K562 (cell line): ENCODE measurements around the gene PIK3R4. TPM values are rescaled to one million over a fixed set of nuclear protein-coding genes. Genes with fewer than 3 reads are reported as not detected.

ENCODE experiments used
- BCL6 ChIP-seq: fragments of 250-450 bp; sonication (Bioruptor Pico); IDR thresholded peaks from 2 replicates; pipeline ENCODE4 v1.4.0; 2020
- KDM1A ChIP-seq, 2 experiments: fragments of 450-650 bp; IDR thresholded peaks; 2 replicates each; pipeline ENCODE4 v1.6.1; 2016; ENCODE audit warnings: mild to moderate bottlenecking in 2 of 2
- KLF1 ChIP-seq: fragments of 450-650 bp; IDR thresholded peaks from 2 replicates; pipeline ENCODE4 v1.6.1; 2016; ENCODE audit warnings: missing genetic modification characterization, missing compliant biosample characterization
- MCM5 ChIP-seq: fragments of 450-650 bp; IDR thresholded peaks from 2 replicates; pipeline ENCODE4 v1.6.1; 2016; ENCODE audit warnings: low read depth
- NCOA1 ChIP-seq: fragments of 450-650 bp; IDR thresholded peaks from 2 replicates; pipeline ENCODE4 v1.6.1; 2016; ENCODE audit warnings: low read depth
- NR1H2 ChIP-seq: sonication (generic); formaldehyde crosslinking; IDR thresholded peaks from 2 replicates; pipeline ENCODE4 v1.4.0; 2020; ENCODE audit warnings: mild to moderate bottlenecking, missing genetic modification reagents
- NR3C1 ChIP-seq: sonication (generic); formaldehyde crosslinking; IDR thresholded peaks from 2 replicates; pipeline ENCODE4 v1.8.1; 2022; ENCODE audit warnings: missing genetic modification reagents
- PHTF2 ChIP-seq: fragments of 250-450 bp; sonication (Bioruptor Pico); IDR thresholded peaks from 2 replicates; pipeline ENCODE4 v1.5.0; 2021; ENCODE audit warnings: mild to moderate bottlenecking
- POLR2AphosphoS5 ChIP-seq: IDR thresholded peaks from 2 replicates; pipeline ENCODE4 v1.6.1; 2011; ENCODE audit warnings: mild to moderate bottlenecking, low read depth, low read length, moderate library complexity; ENCODE audit not compliant: control insufficient read depth, insufficient read depth
- SIX5 ChIP-seq, 2 experiments: IDR thresholded peaks; 2 replicates each; pipeline ENCODE4 v1.6.1; 2011; ENCODE audit warnings: low read length in 2 of 2, borderline replicate concordance in 1 of 2, low read depth in 1 of 2, mild to moderate bottlenecking in 1 of 2, moderate library complexity in 1 of 2; ENCODE audit not compliant: insufficient read depth in 1 of 2
- TEAD1 ChIP-seq, 2 experiments: fragments of 450-650 bp in 1 of 2; sonication (generic) in 1 of 2; formaldehyde crosslinking; IDR thresholded peaks; 2 replicates each; pipeline versions ENCODE4 v1.4.0 to v1.8.0; 2020 to 2022; ENCODE audit warnings: mild to moderate bottlenecking in 2 of 2, missing genetic modification reagents in 1 of 2
- ZBTB7A ChIP-seq: IDR thresholded peaks from 2 replicates; pipeline ENCODE4 v1.6.1; 2011; ENCODE audit warnings: low read depth, mild to moderate bottlenecking, low read length, moderate library complexity, borderline replicate concordance; ENCODE audit not compliant: control insufficient read depth
- polyA plus RNA-seq, 8 experiments: library from polyadenylated mRNA; depleted of rRNA in 4 of 8; stranded (reverse) in 5 of 8; unstranded in 3 of 8; fragments of >200 nt; fragmentation: Nextera tagmentation in 2 of 8; fragmentation: Illumina TruSeq in 1 of 8; extraction: Ambion mirVana in 2 of 8; extraction: Trizol in 1 of 8; gene quantifications; 2 replicates each; pipeline versions ENCODE4 v1.2.1 to v1.2.3, GENCODE V29; 2011 to 2014; ENCODE audit warnings: inconsistent platforms in 1 of 8, missing spikeins in 1 of 8
- total RNA-seq, 7 experiments: library from RNA; depleted of rRNA in 6 of 7; stranded (reverse); fragments of >200 nt in 6 of 7; fragmentation: Illumina TruSeq in 2 of 7; extraction: Trizol in 2 of 7; gene quantifications; 2 replicates each; pipeline versions ENCODE4 v1.2.1 to v1.2.3, GENCODE V29; 2011 to 2021; ENCODE audit warnings: low replicate concordance in 1 of 7
- TF ChIP-seq, protein P1 (sequence below): sonication (generic); formaldehyde crosslinking; IDR thresholded peaks from 2 replicates; pipeline ENCODE4 v1.8.0; 2023; ENCODE audit warnings: mild to moderate bottlenecking, missing genetic modification reagents
- TF ChIP-seq, protein P2 (sequence below): sonication (generic); formaldehyde crosslinking; IDR thresholded peaks from 2 replicates; pipeline ENCODE4 v1.9.0; 2022; ENCODE audit warnings: mild to moderate bottlenecking, missing genetic modification reagents
- TF ChIP-seq, protein P3 (sequence below): sonication (generic); formaldehyde crosslinking; IDR thresholded peaks from 2 replicates; pipeline ENCODE4 v1.8.1; 2023; ENCODE audit warnings: missing genetic modification reagents, mild to moderate bottlenecking, borderline replicate concordance
- TF ChIP-seq, protein P4 (sequence below): fragments of 250-450 bp; sonication (Bioruptor Pico); IDR thresholded peaks from 2 replicates; pipeline ENCODE4 v1.5.0; 2021; ENCODE audit warnings: mild to moderate bottlenecking, borderline replicate concordance

Gene PIK3R4
- total and polyA plus RNA-seq, 9 of the 15 experiments (the other 6 are each of a cell fraction or from before 2014, with no cell fraction given): 20.6 to 45.8 (median 26.0) TPM

DNA sequence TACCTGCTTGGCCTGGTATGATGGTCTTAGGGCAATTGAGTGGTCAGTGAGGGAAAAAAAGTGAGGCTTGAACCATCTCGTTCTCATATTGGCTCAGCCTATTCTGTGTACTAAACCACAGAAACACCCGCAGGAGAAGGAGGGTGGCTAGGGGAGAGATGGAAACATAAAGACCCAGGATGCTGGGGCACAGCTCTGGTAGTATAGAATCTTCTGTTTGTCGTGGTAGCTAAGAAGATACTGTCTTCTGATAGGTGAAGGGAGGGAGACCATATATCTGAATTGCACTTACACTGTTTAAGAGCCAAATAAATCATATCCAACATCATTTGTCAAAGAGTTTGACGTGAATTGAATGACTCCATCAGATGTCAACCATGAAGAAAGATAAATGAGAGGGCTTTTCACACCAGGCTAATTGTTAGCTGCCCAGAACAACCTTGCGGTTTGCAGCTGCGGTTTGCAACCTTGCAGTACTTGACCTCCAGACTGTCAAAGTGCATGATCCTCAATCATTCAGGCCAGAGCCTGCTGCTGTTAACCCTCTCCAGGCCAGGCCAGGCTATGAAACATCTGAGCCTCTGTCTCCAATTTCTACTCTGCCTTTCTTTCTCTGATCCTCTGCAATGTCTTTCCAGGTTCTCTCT, 40.9 kb upstream of the PIK3R4 start (continued):
- TF ChIP-seq, protein P1, sequence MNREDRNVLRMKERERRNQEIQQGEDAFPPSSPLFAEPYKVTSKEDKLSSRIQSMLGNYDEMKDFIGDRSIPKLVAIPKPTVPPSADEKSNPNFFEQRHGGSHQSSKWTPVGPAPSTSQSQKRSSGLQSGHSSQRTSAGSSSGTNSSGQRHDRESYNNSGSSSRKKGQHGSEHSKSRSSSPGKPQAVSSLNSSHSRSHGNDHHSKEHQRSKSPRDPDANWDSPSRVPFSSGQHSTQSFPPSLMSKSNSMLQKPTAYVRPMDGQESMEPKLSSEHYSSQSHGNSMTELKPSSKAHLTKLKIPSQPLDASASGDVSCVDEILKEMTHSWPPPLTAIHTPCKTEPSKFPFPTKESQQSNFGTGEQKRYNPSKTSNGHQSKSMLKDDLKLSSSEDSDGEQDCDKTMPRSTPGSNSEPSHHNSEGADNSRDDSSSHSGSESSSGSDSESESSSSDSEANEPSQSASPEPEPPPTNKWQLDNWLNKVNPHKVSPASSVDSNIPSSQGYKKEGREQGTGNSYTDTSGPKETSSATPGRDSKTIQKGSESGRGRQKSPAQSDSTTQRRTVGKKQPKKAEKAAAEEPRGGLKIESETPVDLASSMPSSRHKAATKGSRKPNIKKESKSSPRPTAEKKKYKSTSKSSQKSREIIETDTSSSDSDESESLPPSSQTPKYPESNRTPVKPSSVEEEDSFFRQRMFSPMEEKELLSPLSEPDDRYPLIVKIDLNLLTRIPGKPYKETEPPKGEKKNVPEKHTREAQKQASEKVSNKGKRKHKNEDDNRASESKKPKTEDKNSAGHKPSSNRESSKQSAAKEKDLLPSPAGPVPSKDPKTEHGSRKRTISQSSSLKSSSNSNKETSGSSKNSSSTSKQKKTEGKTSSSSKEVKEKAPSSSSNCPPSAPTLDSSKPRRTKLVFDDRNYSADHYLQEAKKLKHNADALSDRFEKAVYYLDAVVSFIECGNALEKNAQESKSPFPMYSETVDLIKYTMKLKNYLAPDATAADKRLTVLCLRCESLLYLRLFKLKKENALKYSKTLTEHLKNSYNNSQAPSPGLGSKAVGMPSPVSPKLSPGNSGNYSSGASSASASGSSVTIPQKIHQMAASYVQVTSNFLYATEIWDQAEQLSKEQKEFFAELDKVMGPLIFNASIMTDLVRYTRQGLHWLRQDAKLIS (CRISPR knock-in tag): no peak
- TF ChIP-seq NR3C1 (CRISPR knock-in tag) (no peak), NCOA1 (no peak), ZBTB7A (no peak), NR1H2 (CRISPR knock-in tag) (no peak), SIX5 (IDR thresholded peaks at IDR 0.05; ENCODE audit: borderline replicate concordance in 1 of 2, insufficient read depth in 1 of 2, low read depth in 1 of 2, low read length in 2 of 2) (no peak), BCL6 (CRISPR knock-in tag) (no peak), MCM5 (no peak), KLF1 (no peak), POLR2AphosphoS5 (peak; percentile 30; the same call in 1 of the 2 replicates), KDM1A (IDR thresholded peaks at IDR 0.05) (peak; percentile 95 to 96), TEAD1 (CRISPR knock-in tag; IDR thresholded peaks at IDR 0.05) (no peak), PHTF2 (CRISPR knock-in tag) (no peak)
- TF ChIP-seq, protein P2, sequence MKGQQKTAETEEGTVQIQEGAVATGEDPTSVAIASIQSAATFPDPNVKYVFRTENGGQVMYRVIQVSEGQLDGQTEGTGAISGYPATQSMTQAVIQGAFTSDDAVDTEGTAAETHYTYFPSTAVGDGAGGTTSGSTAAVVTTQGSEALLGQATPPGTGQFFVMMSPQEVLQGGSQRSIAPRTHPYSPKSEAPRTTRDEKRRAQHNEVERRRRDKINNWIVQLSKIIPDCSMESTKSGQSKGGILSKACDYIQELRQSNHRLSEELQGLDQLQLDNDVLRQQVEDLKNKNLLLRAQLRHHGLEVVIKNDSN (CRISPR knock-in tag): no peak
- TF ChIP-seq, protein P3, sequence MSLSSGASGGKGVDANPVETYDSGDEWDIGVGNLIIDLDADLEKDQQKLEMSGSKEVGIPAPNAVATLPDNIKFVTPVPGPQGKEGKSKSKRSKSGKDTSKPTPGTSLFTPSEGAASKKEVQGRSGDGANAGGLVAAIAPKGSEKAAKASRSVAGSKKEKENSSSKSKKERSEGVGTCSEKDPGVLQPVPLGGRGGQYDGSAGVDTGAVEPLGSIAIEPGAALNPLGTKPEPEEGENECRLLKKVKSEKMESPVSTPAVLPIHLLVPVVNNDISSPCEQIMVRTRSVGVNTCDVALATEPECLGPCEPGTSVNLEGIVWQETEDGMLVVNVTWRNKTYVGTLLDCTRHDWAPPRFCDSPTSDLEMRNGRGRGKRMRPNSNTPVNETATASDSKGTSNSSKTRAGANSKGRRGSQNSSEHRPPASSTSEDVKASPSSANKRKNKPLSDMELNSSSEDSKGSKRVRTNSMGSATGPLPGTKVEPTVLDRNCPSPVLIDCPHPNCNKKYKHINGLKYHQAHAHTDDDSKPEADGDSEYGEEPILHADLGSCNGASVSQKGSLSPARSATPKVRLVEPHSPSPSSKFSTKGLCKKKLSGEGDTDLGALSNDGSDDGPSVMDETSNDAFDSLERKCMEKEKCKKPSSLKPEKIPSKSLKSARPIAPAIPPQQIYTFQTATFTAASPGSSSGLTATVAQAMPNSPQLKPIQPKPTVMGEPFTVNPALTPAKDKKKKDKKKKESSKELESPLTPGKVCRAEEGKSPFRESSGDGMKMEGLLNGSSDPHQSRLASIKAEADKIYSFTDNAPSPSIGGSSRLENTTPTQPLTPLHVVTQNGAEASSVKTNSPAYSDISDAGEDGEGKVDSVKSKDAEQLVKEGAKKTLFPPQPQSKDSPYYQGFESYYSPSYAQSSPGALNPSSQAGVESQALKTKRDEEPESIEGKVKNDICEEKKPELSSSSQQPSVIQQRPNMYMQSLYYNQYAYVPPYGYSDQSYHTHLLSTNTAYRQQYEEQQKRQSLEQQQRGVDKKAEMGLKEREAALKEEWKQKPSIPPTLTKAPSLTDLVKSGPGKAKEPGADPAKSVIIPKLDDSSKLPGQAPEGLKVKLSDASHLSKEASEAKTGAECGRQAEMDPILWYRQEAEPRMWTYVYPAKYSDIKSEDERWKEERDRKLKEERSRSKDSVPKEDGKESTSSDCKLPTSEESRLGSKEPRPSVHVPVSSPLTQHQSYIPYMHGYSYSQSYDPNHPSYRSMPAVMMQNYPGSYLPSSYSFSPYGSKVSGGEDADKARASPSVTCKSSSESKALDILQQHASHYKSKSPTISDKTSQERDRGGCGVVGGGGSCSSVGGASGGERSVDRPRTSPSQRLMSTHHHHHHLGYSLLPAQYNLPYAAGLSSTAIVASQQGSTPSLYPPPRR (CRISPR knock-in tag): peak; percentile 74; the same call in 1 of the 2 replicates
- TF ChIP-seq, protein P4, sequence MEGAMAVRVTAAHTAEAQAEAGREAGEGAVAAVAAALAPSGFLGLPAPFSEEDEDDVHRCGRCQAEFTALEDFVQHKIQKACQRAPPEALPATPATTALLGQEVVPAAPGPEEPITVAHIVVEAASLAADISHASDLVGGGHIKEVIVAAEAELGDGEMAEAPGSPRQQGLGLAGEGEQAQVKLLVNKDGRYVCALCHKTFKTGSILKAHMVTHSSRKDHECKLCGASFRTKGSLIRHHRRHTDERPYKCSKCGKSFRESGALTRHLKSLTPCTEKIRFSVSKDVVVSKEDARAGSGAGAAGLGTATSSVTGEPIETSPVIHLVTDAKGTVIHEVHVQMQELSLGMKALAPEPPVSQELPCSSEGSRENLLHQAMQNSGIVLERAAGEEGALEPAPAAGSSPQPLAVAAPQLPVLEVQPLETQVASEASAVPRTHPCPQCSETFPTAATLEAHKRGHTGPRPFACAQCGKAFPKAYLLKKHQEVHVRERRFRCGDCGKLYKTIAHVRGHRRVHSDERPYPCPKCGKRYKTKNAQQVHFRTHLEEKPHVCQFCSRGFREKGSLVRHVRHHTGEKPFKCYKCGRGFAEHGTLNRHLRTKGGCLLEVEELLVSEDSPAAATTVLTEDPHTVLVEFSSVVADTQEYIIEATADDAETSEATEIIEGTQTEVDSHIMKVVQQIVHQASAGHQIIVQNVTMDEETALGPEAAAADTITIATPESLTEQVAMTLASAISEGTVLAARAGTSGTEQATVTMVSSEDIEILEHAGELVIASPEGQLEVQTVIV: no peak
